CD14-positive monocyte (primary cell): ENCODE data around the gene FALEC. TPM values are rescaled to one million over a fixed set of nuclear protein-coding genes. Genes with fewer than 3 reads are reported as not detected.
A peak's percentile ranks its signal among the peaks of the same experiment; 100 is the strongest.

ENCODE experiments used
- DNase-seq, 3 donors: peaks; one replicate each; pipeline ENCODE4 v3.0.0-alpha.2; 2011 to 2022
- H2AFZ ChIP-seq: 2 replicates; pipeline ENCODE4 v1.6.0; 2012; ENCODE audit warnings: mild to moderate bottlenecking, low read depth, low read length, inconsistent platforms; ENCODE audit not compliant: insufficient read depth, poor library complexity, severe bottlenecking
- H3K27ac ChIP-seq, 2 donors: 1 replicate in 1 of 2; 2 replicates in 1 of 2; pipeline ENCODE4 v1.5.1; 2012 to 2013; ENCODE audit warnings: low read length in 2 of 2, control low read depth in 1 of 2, inconsistent platforms in 1 of 2, low read depth in 1 of 2, mild to moderate bottlenecking in 1 of 2
- H3K27me3 ChIP-seq, 2 donors: one replicate each; pipeline versions ENCODE4 v1.6.0 to v1.6.1; 2011 to 2013; ENCODE audit warnings: low read length in 2 of 2; ENCODE audit not compliant: control insufficient read depth in 2 of 2, insufficient read depth in 2 of 2
- H3K36me3 ChIP-seq, 2 donors: replicated peaks in 1 of 2; 1 replicate in 1 of 2; 2 replicates in 1 of 2; pipeline versions ENCODE4 v1.5.1 to v1.6.1; 2012 to 2013; ENCODE audit warnings: low read length in 2 of 2, control low read depth in 1 of 2, inconsistent platforms in 1 of 2, mild to moderate bottlenecking in 1 of 2; ENCODE audit not compliant: insufficient read depth in 2 of 2, control insufficient read depth in 1 of 2
- H3K4me1 ChIP-seq, 2 donors: 1 replicate in 1 of 2; 2 replicates in 1 of 2; pipeline versions ENCODE4 v1.5.1 to v1.6.1; 2012 to 2013; ENCODE audit warnings: low read length in 2 of 2, control low read depth in 1 of 2, inconsistent platforms in 1 of 2, mild to moderate bottlenecking in 1 of 2, moderate library complexity in 1 of 2; ENCODE audit not compliant: insufficient read depth in 2 of 2, control insufficient read depth in 1 of 2
- H3K4me2 ChIP-seq: replicated peaks from 2 replicates; pipeline ENCODE3; 2012; ENCODE audit warnings: low read length, moderate library complexity, mild to moderate bottlenecking; ENCODE audit not compliant: poor library complexity, severe bottlenecking; ENCODE audit errors: extremely low read depth
- H3K4me3 ChIP-seq, 3 experiments: fragments of 200-600 bp in 1 of 3; sonication (generic) in 1 of 3; replicated peaks in 1 of 3; 1 replicate in 2 of 3; 2 replicates in 1 of 3; pipeline ENCODE4 v1.5.1; 2011 to 2013; ENCODE audit warnings: low read length in 3 of 3, mild to moderate bottlenecking in 3 of 3, control low read depth in 2 of 3, low read depth in 2 of 3, inconsistent platforms in 1 of 3, moderate library complexity in 1 of 3
- H3K79me2 ChIP-seq: 2 replicates; pipeline ENCODE4 v1.6.0; 2012; ENCODE audit warnings: mild to moderate bottlenecking, control low read depth, inconsistent platforms, low read length, moderate library complexity; ENCODE audit not compliant: insufficient read depth
- H3K9ac ChIP-seq: 2 replicates; pipeline ENCODE4 v1.6.0; 2017; ENCODE audit warnings: low read length, mild to moderate bottlenecking; ENCODE audit not compliant: insufficient read depth, poor library complexity, severe bottlenecking
- H3K9me3 ChIP-seq, 2 donors: replicated peaks in 1 of 2; 1 replicate in 1 of 2; 2 replicates in 1 of 2; pipeline versions ENCODE4 v1.5.1 to v1.6.1; 2012 to 2013; ENCODE audit warnings: low read length in 2 of 2, control low read depth in 1 of 2; ENCODE audit not compliant: control insufficient read depth in 1 of 2, insufficient read depth in 1 of 2
- H4K20me1 ChIP-seq: 2 replicates; pipeline ENCODE4 v1.6.0; 2012; ENCODE audit warnings: mild to moderate bottlenecking, low read length, control low read depth, moderate library complexity; ENCODE audit not compliant: insufficient read depth
- H3K27ac Mint-ChIP-seq, 7 donors: one replicate each; pipeline ENCODE4 v1.8.0; 2020; ENCODE audit warnings: mild to moderate bottlenecking in 7 of 7, mixed read lengths in 7 of 7, moderate library complexity in 6 of 7, inconsistent platforms in 2 of 7
- H3K27me3 Mint-ChIP-seq, 3 donors: one replicate each; pipeline ENCODE4 v1.8.0; 2021 to 2022; ENCODE audit warnings: low read depth in 3 of 3, mild to moderate bottlenecking in 3 of 3, mixed read lengths in 3 of 3, moderate library complexity in 3 of 3, inconsistent platforms in 1 of 3
- H3K36me3 Mint-ChIP-seq, 2 donors: one replicate each; pipeline ENCODE4 v1.8.0; 2020; ENCODE audit warnings: mixed read lengths in 2 of 2, inconsistent platforms in 1 of 2, mild to moderate bottlenecking in 1 of 2
- H3K4me1 Mint-ChIP-seq: one replicate; pipeline ENCODE4 v1.8.0; 2020; ENCODE audit warnings: mild to moderate bottlenecking, mixed read lengths
- H3K4me3 Mint-ChIP-seq, 2 donors: one replicate each; pipeline ENCODE4 v1.8.0; 2020; ENCODE audit warnings: mild to moderate bottlenecking in 2 of 2, mixed read lengths in 2 of 2, moderate library complexity in 1 of 2
- H3K9me3 Mint-ChIP-seq, 7 donors: one replicate each; pipeline ENCODE4 v1.8.0; 2020 to 2022; ENCODE audit warnings: mixed read lengths in 7 of 7, mild to moderate bottlenecking in 6 of 7, moderate library complexity in 6 of 7, inconsistent platforms in 2 of 7
- CTCF ChIP-seq: fragments of 200-600 bp; IDR thresholded peaks from one replicate; pipeline ENCODE4 v1.8.0; 2022; ENCODE audit warnings: antibody characterized with exemption, mild to moderate bottlenecking
- WGBS: methylation state at CpG from one replicate; pipeline ENCODE4 v1.1.5; 2013; ENCODE audit warnings: missing lambda C conversion rate; ENCODE audit not compliant: insufficient coverage; 5-methylcytosine and 5-hydroxymethylcytosine counted together
- intact Hi-C, 2 donors: fragments of 100-400 bp; cut with micrococcal nuclease; formaldehyde crosslinking; loops; one replicate each; pipeline versions ENCODE4 v1.15.0 to v1.15.1; 2023
- polyA plus RNA-seq, 3 donors: library from polyadenylated mRNA; depleted of rRNA in 1 of 3; unstranded in 2 of 3; stranded (reverse) in 1 of 3; fragments of 300-500 nt in 2 of 3; fragments of >200 nt in 1 of 3; fragmentation: Illumina TruSeq in 2 of 3; gene quantifications; 1 replicate in 2 of 3; 2 replicates in 1 of 3; pipeline ENCODE4 v1.2.3, GENCODE V29; 2012 to 2021

The FALEC gene
- polyA plus RNA-seq, 3 donors: not detected

GRCh38 chr1:150536836-150537731, 21.5 kb downstream of the FALEC start:
- no peak overlapping the region for H2AFZ ChIP-seq
- Mint-ChIP-seq H3K36me3 (no peaks in the 10 kb centered on the region), H3K4me1 (peaks cover 10% of the 10 kb centered on the region), H3K9me3 (peaks cover 0 to 1% (median 0%) of the 10 kb centered on the region in 7 donors), H3K27ac (no peak overlapping the region), H3K27me3 (peaks cover 0 to 3% (median 2%) of the 10 kb centered on the region in 3 donors), H3K4me3 (no peak overlapping the region)
- TF ChIP-seq CTCF: no peak
- H3K27ac ChIP-seq: no peak overlapping the region
- no peaks in the 10 kb centered on the region for H3K9me3 ChIP-seq
- intact Hi-C loops: no loop called here
- H3K4me2 ChIP-seq: no peak overlapping the region
- no peaks in the 10 kb centered on the region for H3K36me3 ChIP-seq
- H3K79me2 ChIP-seq: no peaks in the 10 kb centered on the region
- H4K20me1 ChIP-seq: no peaks in the 10 kb centered on the region
- no peak for DNase-seq
- no peaks in the 10 kb centered on the region for H3K27me3 ChIP-seq
- no peak overlapping the region for H3K9ac ChIP-seq
- 97% methylated on average over 8 of the region's 12 CpGs for WGBS
- H3K4me3 ChIP-seq: no peak overlapping the region
- no peaks in the 10 kb centered on the region for H3K4me1 ChIP-seq

GRCh38 chr1:150537732-150538684, 22.5 kb downstream of the FALEC start:
- no peak for DNase-seq
- Histone ChIP-seq H3K79me2 (no peaks in the 10 kb centered on the region), H3K27me3 (no peaks in the 10 kb centered on the region), H3K27ac (no peak overlapping the region), H4K20me1 (no peaks in the 10 kb centered on the region), H3K9ac (no peak overlapping the region), H3K4me1 (no peaks in the 10 kb centered on the region), H2AFZ (no peak overlapping the region), H3K9me3 (no peaks in the 10 kb centered on the region), H3K36me3 (no peaks in the 10 kb centered on the region), H3K4me3 (no peak overlapping the region), H3K4me2 (no peak overlapping the region)
- 88% methylated on average over 11 of the region's 17 CpGs for WGBS
- intact Hi-C loops: no loop called here
- Mint-ChIP-seq H3K9me3 (peaks cover 0 to 1% (median 0%) of the 10 kb centered on the region in 7 donors), H3K4me3 (no peak overlapping the region), H3K4me1 (peaks cover 10% of the 10 kb centered on the region), H3K27ac (peak overlapping the region in 1 of 7 donors; percentile 9), H3K27me3 (peaks cover 0 to 3% (median 0%) of the 10 kb centered on the region in 3 donors), H3K36me3 (no peaks in the 10 kb centered on the region)
- TF ChIP-seq CTCF: no peak
